HepG2 (cell line): ENCODE data around the gene PTPA. TPM values are rescaled to one million over a fixed set of nuclear protein-coding genes. Genes with fewer than 3 reads are reported as not detected.

Experiments
- FOXM1 ChIP-seq: sonication (generic); formaldehyde crosslinking; IDR thresholded peaks from 2 replicates; pipeline ENCODE4 v1.5.0; 2020; ENCODE audit warnings: missing genetic modification reagents
- JDP2 ChIP-seq: sonication (generic); formaldehyde crosslinking; IDR thresholded peaks from 2 replicates; pipeline ENCODE4 v1.8.1; 2022; ENCODE audit warnings: missing genetic modification reagents, borderline replicate concordance
- KLF13 ChIP-seq: sonication (generic); formaldehyde crosslinking; IDR thresholded peaks from 2 replicates; pipeline ENCODE4 v1.4.0; 2020; ENCODE audit warnings: mild to moderate bottlenecking, missing genetic modification reagents
- KLF15 ChIP-seq: sonication (generic); formaldehyde crosslinking; IDR thresholded peaks from 2 replicates; pipeline ENCODE4 v1.8.1; 2023; ENCODE audit warnings: borderline replicate concordance, mild to moderate bottlenecking, inconsistent platforms, missing genetic modification reagents, mixed read lengths
- MAZ ChIP-seq, 2 experiments: sonication (generic) in 1 of 2; formaldehyde crosslinking in 1 of 2; IDR thresholded peaks; 2 replicates each; pipeline versions ENCODE4 v1.5.0 to v1.6.1; 2012 to 2020; ENCODE audit warnings: low read depth in 2 of 2, mild to moderate bottlenecking in 2 of 2, borderline replicate concordance in 1 of 2, improper control_type of control experiment in 1 of 2, low read length in 1 of 2, missing genetic modification reagents in 1 of 2, moderate library complexity in 1 of 2
- MTF1 ChIP-seq: sonication (generic); formaldehyde crosslinking; IDR thresholded peaks from 2 replicates; pipeline ENCODE4 v1.5.0; 2020; ENCODE audit warnings: missing genetic modification reagents
- MXI1 ChIP-seq: IDR thresholded peaks from 3 replicates; pipeline ENCODE4 v1.6.1; 2012; ENCODE audit warnings: low read depth, low read length, inconsistent platforms, borderline replicate concordance
- NR2F2 ChIP-seq: IDR thresholded peaks from 2 replicates; pipeline ENCODE4 v1.6.1; 2012; ENCODE audit warnings: low read depth, inconsistent platforms, borderline replicate concordance
- PCBP1 ChIP-seq: fragments of 200-400 bp; formaldehyde crosslinking; IDR thresholded peaks from 2 replicates; pipeline ENCODE4 v1.6.1; 2017; ENCODE audit warnings: mild to moderate bottlenecking, low read depth, low read length, borderline replicate concordance
- RFXANK ChIP-seq: IDR thresholded peaks from 2 replicates; pipeline ENCODE4 v1.6.1; 2016
- RNF2 ChIP-seq: fragments of 450-650 bp; conservative IDR thresholded peaks from 2 replicates; pipeline ENCODE4 v1.6.1; 2016; ENCODE audit warnings: low read depth
- SALL1 ChIP-seq: sonication (generic); formaldehyde crosslinking; IDR thresholded peaks from 2 replicates; pipeline ENCODE4 v1.8.0; 2022; ENCODE audit warnings: mild to moderate bottlenecking, missing genetic modification reagents
- SATB2 ChIP-seq: sonication (generic); formaldehyde crosslinking; IDR thresholded peaks from 2 replicates; pipeline ENCODE4 v1.5.0; 2020; ENCODE audit warnings: missing genetic modification reagents
- TCF12 ChIP-seq, 2 experiments: fragments of 450-650 bp in 1 of 2; sonication (generic) in 1 of 2; formaldehyde crosslinking in 1 of 2; IDR thresholded peaks; 2 replicates each; pipeline versions ENCODE4 v1.6.1 to v1.8.0; 2017 to 2022; ENCODE audit warnings: antibody characterized with exemption in 1 of 2, mild to moderate bottlenecking in 1 of 2, missing genetic modification reagents in 1 of 2, moderate library complexity in 1 of 2
- ZC3H13 ChIP-seq: sonication (generic); formaldehyde crosslinking; IDR thresholded peaks from 2 replicates; pipeline ENCODE4 v1.8.1; 2023; ENCODE audit warnings: mild to moderate bottlenecking, missing genetic modification reagents, moderate library complexity
- ZFP82 ChIP-seq: sonication (generic); formaldehyde crosslinking; IDR thresholded peaks from 2 replicates; pipeline ENCODE4 v1.5.1; 2020; ENCODE audit warnings: mild to moderate bottlenecking, missing genetic modification reagents, borderline replicate concordance
- ZNF232 ChIP-seq: sonication (generic); formaldehyde crosslinking; IDR thresholded peaks from 2 replicates; pipeline ENCODE4 v1.4.0; 2020; ENCODE audit warnings: missing genetic modification reagents, borderline replicate concordance
- ZNF251 ChIP-seq: sonication (generic); formaldehyde crosslinking; IDR thresholded peaks from 2 replicates; pipeline ENCODE4 v1.9.0; 2021; ENCODE audit warnings: mild to moderate bottlenecking, missing genetic modification reagents
- ZNF451 ChIP-seq: sonication (generic); formaldehyde crosslinking; IDR thresholded peaks from 2 replicates; pipeline ENCODE4 v1.5.0; 2020; ENCODE audit warnings: mild to moderate bottlenecking, missing genetic modification reagents
- ZNF567 ChIP-seq: sonication (generic); formaldehyde crosslinking; IDR thresholded peaks from 2 replicates; pipeline ENCODE4 v1.8.1; 2023; ENCODE audit warnings: mild to moderate bottlenecking, missing genetic modification reagents, borderline replicate concordance
- ZNF737 ChIP-seq: sonication (generic); formaldehyde crosslinking; IDR thresholded peaks from 2 replicates; pipeline ENCODE4 v1.5.0; 2020; ENCODE audit warnings: missing genetic modification reagents, mild to moderate bottlenecking, borderline replicate concordance
- ZNF766 ChIP-seq: sonication (generic); formaldehyde crosslinking; IDR thresholded peaks from 2 replicates; pipeline ENCODE4 v1.5.0; 2020; ENCODE audit warnings: missing genetic modification reagents, borderline replicate concordance
- ZNF772 ChIP-seq: sonication (generic); formaldehyde crosslinking; IDR thresholded peaks from 2 replicates; pipeline ENCODE4 v1.5.0; 2020; ENCODE audit warnings: mild to moderate bottlenecking, missing genetic modification reagents
- polyA plus RNA-seq, 8 experiments: library from polyadenylated mRNA; depleted of rRNA in 3 of 8; stranded (reverse) in 7 of 8; unstranded in 1 of 8; fragments of >200 nt; fragmentation: Illumina TruSeq in 4 of 8; extraction: Trizol in 4 of 8; gene quantifications; 2 replicates each; pipeline versions ENCODE4 v1.2.1 to v1.2.3, GENCODE V29; 2011 to 2016; ENCODE audit warnings: low read depth in 4 of 8, missing spikeins in 1 of 8, mixed read lengths in 1 of 8; ENCODE audit not compliant: insufficient read depth in 1 of 8
- total RNA-seq, 5 experiments: library from RNA; depleted of rRNA; stranded (reverse); fragments of >200 nt; fragmentation: Illumina TruSeq; extraction: Trizol; gene quantifications; 2 replicates each; pipeline ENCODE4 v1.2.3, GENCODE V29; 2016; ENCODE audit warnings: low read depth in 1 of 5
- TF ChIP-seq, protein P1 (sequence below): sonication (generic); formaldehyde crosslinking; IDR thresholded peaks from 2 replicates; pipeline ENCODE4 v1.5.1; 2020; ENCODE audit warnings: mild to moderate bottlenecking, missing genetic modification reagents, borderline replicate concordance
- TF ChIP-seq, protein P2 (sequence below): sonication (generic); formaldehyde crosslinking; IDR thresholded peaks from 2 replicates; pipeline ENCODE4 v1.5.0; 2020; ENCODE audit warnings: missing genetic modification reagents
- TF ChIP-seq, protein P3 (sequence below): sonication (generic); formaldehyde crosslinking; IDR thresholded peaks from 2 replicates; pipeline ENCODE4 v1.8.0; 2022; ENCODE audit warnings: missing genetic modification reagents, low read depth, mild to moderate bottlenecking, borderline replicate concordance
- TF ChIP-seq, protein P4 (sequence below): IDR thresholded peaks from 2 replicates; pipeline ENCODE4 v1.6.1; 2016

Gene PTPA
- total and polyA plus RNA-seq, 2 of the 13 experiments (the other 11 are each of a cell fraction or from before 2014, with no cell fraction given), result 79.3 to 105 TPM

DNA sequence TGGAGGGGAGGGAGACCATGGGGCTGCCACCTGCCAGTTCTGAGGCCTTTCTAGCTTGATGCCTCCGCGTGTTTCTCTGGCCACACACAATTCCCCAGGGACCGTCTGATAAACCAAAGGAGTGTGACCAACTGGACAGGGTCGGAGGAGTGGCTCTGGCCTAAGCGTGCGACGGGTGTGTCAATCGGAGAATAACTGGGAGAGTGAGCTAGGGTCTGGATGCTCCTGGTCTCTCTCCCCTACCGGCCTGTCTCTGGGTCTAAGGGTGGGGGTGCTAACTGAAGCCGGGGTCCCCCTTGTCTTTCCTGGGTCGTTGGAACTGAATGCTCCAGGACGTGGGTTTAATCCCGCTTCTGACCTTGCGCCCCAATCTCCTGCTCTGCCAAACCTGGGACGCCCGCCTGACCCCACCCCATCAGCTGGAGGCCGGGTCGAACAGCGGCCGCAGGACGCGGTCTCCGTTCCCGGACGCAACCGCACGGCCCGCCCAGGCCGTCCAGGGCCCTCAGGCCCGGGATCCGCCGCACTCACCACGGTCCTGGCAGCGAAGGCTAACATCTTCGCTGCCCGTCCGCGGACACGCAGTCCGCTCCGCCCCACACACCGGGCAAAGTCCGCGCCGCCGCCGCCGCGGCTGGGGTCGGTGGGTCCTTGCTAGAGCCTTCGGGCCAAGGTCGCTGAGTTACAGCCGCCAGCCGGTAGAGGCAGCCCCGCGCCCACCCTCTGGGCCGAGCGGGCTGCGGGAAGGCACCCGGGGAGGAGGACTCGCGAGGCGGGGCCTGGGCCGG is 1.1 kb upstream of the PTPA start (continued):
- TF ChIP-seq ZNF766, result no peak
- 0 out of 2 replicates have a peak, but pooled peaks have one; percentile 18 for TF ChIP-seq ZNF567 (CRISPR knock-in tag)
- TF ChIP-seq MTF1, result no peak
- no peak for TF ChIP-seq ZC3H13 (CRISPR knock-in tag)
- no peak for TF ChIP-seq TCF12 (IDR thresholded peaks at IDR 0.05)
- TF ChIP-seq TCF12 (CRISPR knock-in tag; IDR thresholded peaks at IDR 0.05), result no peak
- TF ChIP-seq ZFP82 (CRISPR knock-in tag), result no peak; the same call in 1 of the 2 replicates
- TF ChIP-seq, protein P1, sequence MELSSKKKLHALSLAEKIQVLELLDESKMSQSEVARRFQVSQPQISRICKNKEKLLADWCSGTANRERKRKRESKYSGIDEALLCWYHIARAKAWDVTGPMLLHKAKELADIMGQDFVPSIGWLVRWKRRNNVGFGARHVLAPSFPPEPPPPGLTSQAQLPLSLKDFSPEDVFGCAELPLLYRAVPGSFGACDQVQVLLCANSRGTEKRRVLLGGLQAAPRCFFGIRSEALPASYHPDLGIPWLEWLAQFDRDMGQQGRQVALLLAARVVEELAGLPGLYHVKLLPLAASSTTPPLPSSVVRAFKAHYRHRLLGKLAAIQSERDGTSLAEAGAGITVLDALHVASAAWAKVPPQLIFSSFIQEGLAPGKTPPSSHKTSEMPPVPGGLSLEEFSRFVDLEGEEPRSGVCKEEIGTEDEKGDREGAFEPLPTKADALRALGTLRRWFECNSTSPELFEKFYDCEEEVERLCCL (CRISPR knock-in tag), result no peak
- TF ChIP-seq FOXM1 (CRISPR knock-in tag), result no peak
- TF ChIP-seq MXI1, result peak; percentile 54; the same call in 1 of the 3 replicates
- TF ChIP-seq MAZ (IDR thresholded peaks at IDR 0.05; ENCODE audit: borderline replicate concordance, low read depth, low read length), result 0 out of 2 replicates have a peak, but pooled peaks have one; percentile 43
- peak; percentile 38 for TF ChIP-seq MAZ (CRISPR knock-in tag; IDR thresholded peaks at IDR 0.05; ENCODE audit: low read depth)
- peak; percentile 67; the same call in 1 of the 2 replicates for TF ChIP-seq ZNF232
- TF ChIP-seq SATB2, result no peak
- TF ChIP-seq KLF13 (CRISPR knock-in tag), result no peak
- TF ChIP-seq, protein P2, sequence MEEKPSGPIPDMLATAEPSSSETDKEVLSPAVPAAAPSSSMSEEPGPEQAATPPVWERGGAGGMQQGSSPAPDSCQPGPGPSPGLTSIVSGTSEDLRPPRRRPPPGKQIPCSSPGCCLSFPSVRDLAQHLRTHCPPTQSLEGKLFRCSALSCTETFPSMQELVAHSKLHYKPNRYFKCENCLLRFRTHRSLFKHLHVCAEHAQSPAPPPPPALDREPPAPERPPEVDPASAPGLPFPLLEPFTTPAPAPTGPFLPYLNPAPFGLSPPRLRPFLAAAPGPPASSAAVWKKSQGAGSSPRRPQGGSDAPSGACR, result no peak
- TF ChIP-seq, protein P3, sequence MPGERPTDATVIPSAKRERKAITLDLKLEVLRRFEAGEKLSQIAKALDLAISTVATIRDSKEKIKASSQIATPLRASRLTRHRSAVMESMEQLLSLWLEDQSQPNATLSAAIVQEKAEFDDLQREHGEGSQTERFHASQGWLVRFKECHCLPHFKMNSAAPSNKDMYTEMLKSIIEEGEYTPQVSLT, result no peak
- no peak for TF ChIP-seq ZNF772 (CRISPR knock-in tag)
- no peak for TF ChIP-seq ZNF251 (CRISPR knock-in tag)
- no peak for TF ChIP-seq RNF2
- TF ChIP-seq KLF15 (CRISPR knock-in tag), result no peak
- TF ChIP-seq PCBP1, result no peak
- peak; percentile 31; the same call in 1 of the 2 replicates for TF ChIP-seq NR2F2
- no peak for TF ChIP-seq JDP2 (CRISPR knock-in tag)
- peak; percentile 52 for TF ChIP-seq SALL1 (CRISPR knock-in tag)
- peak; percentile 33; the same call in 1 of the 2 replicates for TF ChIP-seq ZNF451 (CRISPR knock-in tag)
- TF ChIP-seq ZNF737 (CRISPR knock-in tag), result no peak
- TF ChIP-seq RFXANK (CRISPR knock-in tag), result no peak
- TF ChIP-seq, protein P4, sequence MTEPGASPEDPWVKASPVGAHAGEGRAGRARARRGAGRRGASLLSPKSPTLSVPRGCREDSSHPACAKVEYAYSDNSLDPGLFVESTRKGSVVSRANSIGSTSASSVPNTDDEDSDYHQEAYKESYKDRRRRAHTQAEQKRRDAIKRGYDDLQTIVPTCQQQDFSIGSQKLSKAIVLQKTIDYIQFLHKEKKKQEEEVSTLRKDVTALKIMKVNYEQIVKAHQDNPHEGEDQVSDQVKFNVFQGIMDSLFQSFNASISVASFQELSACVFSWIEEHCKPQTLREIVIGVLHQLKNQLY (CRISPR knock-in tag), result peak; percentile 26; the same call in 1 of the 2 replicates
